PC-3 (cell line): ENCODE data around the gene DGKE.

ENCODE experiments used
- CTCF ChIP-seq: fragments of 300-600 bp; sonication (generic); conservative IDR thresholded peaks from 2 replicates; pipeline ENCODE4 v1.5.1; 2017; ENCODE audit warnings: antibody characterized with exemption, low read depth, mild to moderate bottlenecking, low read length
- EZH2 ChIP-seq: fragments of 300-600 bp; sonication (generic); IDR thresholded peaks from one replicate; pipeline ENCODE4 v1.6.1; 2017; ENCODE audit warnings: antibody characterized with exemption, mild to moderate bottlenecking, low read length; ENCODE audit not compliant: unreplicated experiment

- TF ChIP-seq CTCF (no peak), EZH2 (no peak)
Observed at GRCh38 chr17:56830726-56831368, 3.1 kb upstream of the DGKE start.
